ENCODE results near the gene DMD. TPM values are rescaled to one million over a fixed set of nuclear protein-coding genes. Genes with fewer than 3 reads are reported as not detected.

The DMD gene
- total RNA-seq, 1 donor from 2014 or later: 0.64 TPM

- intact Hi-C loops (cut with micrococcal nuclease): no loop called here
Measured at GRCh38 chrX:31893525-31893924, 1317.8 kb downstream of the DMD start.

- intact Hi-C loops (cut with micrococcal nuclease): no loop called here
Measured at GRCh38 chrX:31889088-31889487, 1322.3 kb downstream of the DMD start.

- intact Hi-C loops (cut with micrococcal nuclease): no loop called here
Measured at GRCh38 chrX:31884535-31884934, 1326.8 kb downstream of the DMD start.

- intact Hi-C loops (cut with micrococcal nuclease): no loop called here
Measured at GRCh38 chrX:31872007-31872406, 1339.3 kb downstream of the DMD start.

GRCh38 chrX:31870267-31870666, 1341.1 kb downstream of the DMD start:
- intact Hi-C loops (cut with micrococcal nuclease): no loop called here

- intact Hi-C loops (cut with micrococcal nuclease): no loop called here
Measured at GRCh38 chrX:31860686-31861085, 1350.7 kb downstream of the DMD start.

- intact Hi-C loops (cut with micrococcal nuclease): no loop called here
Measured at GRCh38 chrX:31858915-31859314, 1352.4 kb downstream of the DMD start.

- intact Hi-C loops (cut with micrococcal nuclease): no loop called here
Measured at GRCh38 chrX:31854716-31855115, 1356.6 kb downstream of the DMD start.

GRCh38 chrX:31851761-31852160, 1359.6 kb downstream of the DMD start:
- intact Hi-C loops (cut with micrococcal nuclease): no loop called here

- intact Hi-C loops (cut with micrococcal nuclease): no loop called here
Measured at GRCh38 chrX:31847773-31848172, 1363.6 kb downstream of the DMD start.

- intact Hi-C loops (cut with micrococcal nuclease): no loop called here
Measured at GRCh38 chrX:31845003-31845402, 1366.3 kb downstream of the DMD start.

GRCh38 chrX:31838617-31839016, 1372.7 kb downstream of the DMD start:
- intact Hi-C loops (cut with micrococcal nuclease): no loop called here

- intact Hi-C loops (cut with micrococcal nuclease): no loop called here
Measured at GRCh38 chrX:31837445-31838049, 1373.8 kb downstream of the DMD start.

- intact Hi-C loops (cut with micrococcal nuclease): no loop called here
Measured at GRCh38 chrX:31836479-31836878, 1374.9 kb downstream of the DMD start.

- intact Hi-C loops (cut with micrococcal nuclease): no loop called here
Measured at GRCh38 chrX:31832263-31832662, 1379.1 kb downstream of the DMD start.

GRCh38 chrX:31820430-31821210, 1390.7 kb downstream of the DMD start:
- intact Hi-C loops (cut with micrococcal nuclease): no loop called here

GRCh38 chrX:31819455-31819854, 1391.9 kb downstream of the DMD start:
- intact Hi-C loops (cut with micrococcal nuclease): no loop called here

GRCh38 chrX:31811106-31811505, 1400.2 kb downstream of the DMD start:
- intact Hi-C loops (cut with micrococcal nuclease): no loop called here

GRCh38 chrX:31808357-31808756, 1403.0 kb downstream of the DMD start:
- intact Hi-C loops (cut with micrococcal nuclease): no loop called here

GRCh38 chrX:31807165-31807564, 1404.2 kb downstream of the DMD start:
- intact Hi-C loops (cut with micrococcal nuclease): no loop called here

- intact Hi-C loops (cut with micrococcal nuclease): no loop called here
Measured at GRCh38 chrX:31805781-31806180, 1405.6 kb downstream of the DMD start.

- intact Hi-C loops (cut with micrococcal nuclease): no loop called here
Measured at GRCh38 chrX:31800219-31800618, 1411.1 kb downstream of the DMD start.

GRCh38 chrX:31796624-31797023, 1414.7 kb downstream of the DMD start:
- intact Hi-C loops (cut with micrococcal nuclease): no loop called here
